ENCODE results near the gene CHST8. TPM values are rescaled to one million over a fixed set of nuclear protein-coding genes. Genes with fewer than 3 reads are reported as not detected.

The CHST8 gene
- total and polyA plus RNA-seq, 2 experiments from 2014 or later, result 9.3 to 38.2 TPM

GRCh38 chr19:33813391-33814101 lies 191.8 kb downstream of the CHST8 start (continued):
- TF ChIP-seq ZNF462 (CRISPR knock-in tag; IDR thresholded peaks at IDR 0.05), result no peak
- no peak for TF ChIP-seq EZH2 (IDR thresholded peaks at IDR 0.05; ENCODE audit: low read depth, unreplicated experiment)
- no peak for TF ChIP-seq JUNB (IDR thresholded peaks at IDR 0.05; ENCODE audit: unreplicated experiment)
- TF ChIP-seq STAT1 (IDR thresholded peaks at IDR 0.05; ENCODE audit: unreplicated experiment), result no peak
- no peak for TF ChIP-seq POLR2AphosphoS5 (IDR thresholded peaks at IDR 0.05; ENCODE audit: low read depth)

GRCh38 chr19:33814181-33815165 lies 192.7 kb downstream of the CHST8 start:
- Histone ChIP-seq H3K4me2 (no peak overlapping the region), H3F3A (replicated peaks; ENCODE audit: low read depth) (no peaks in the 10 kb centered on the region), H3K27me3 (ENCODE audit: insufficient read depth) (no peaks in the 10 kb centered on the region), H3K4me1 (ENCODE audit: insufficient read depth) (peaks cover 4% of the 10 kb centered on the region; the same call in 1 of the 2 replicates), H3K79me2 (replicated peaks; ENCODE audit: insufficient read depth) (no peaks in the 10 kb centered on the region), H4K20me1 (replicated peaks; ENCODE audit: insufficient read depth) (no peaks in the 10 kb centered on the region; the same call in 1 of the 2 replicates), H3K9me2 (ENCODE audit: insufficient read depth) (no peaks in the 10 kb centered on the region), H3K4me3 (no peak overlapping the region), H3K36me3 (ENCODE audit: insufficient read depth) (no peaks in the 10 kb centered on the region; the same call in 1 of the 2 replicates), H2AFZ (no peak overlapping the region), H3K27ac (ENCODE audit: low read depth) (no peak overlapping the region)
- H3K9me3 Mint-ChIP-seq, result no peaks in the 10 kb centered on the region
- peaks cover 11% of the 10 kb centered on the region for H3K27me3 Mint-ChIP-seq (ENCODE audit: insufficient read depth, low read depth, poor library complexity)
- no peak overlapping the region for H3K27ac Mint-ChIP-seq
- H3K4me1 Mint-ChIP-seq, result peaks cover 9% of the 10 kb centered on the region
- no peak for ATAC-seq
- H3K4me3 Mint-ChIP-seq, result no peak overlapping the region
- peaks cover 33% of the 10 kb centered on the region; the same call in 2 of the 3 replicates for H3K36me3 Mint-ChIP-seq (ENCODE audit: low read depth)
- no peak for DNase-seq (ENCODE audit: low spot score)
- TF ChIP-seq STAT1 (IDR thresholded peaks at IDR 0.05; ENCODE audit: unreplicated experiment) (no peak), NANOG (IDR thresholded peaks at IDR 0.05; ENCODE audit: borderline replicate concordance) (no peak), JUNB (IDR thresholded peaks at IDR 0.05; ENCODE audit: unreplicated experiment) (no peak), REST (IDR thresholded peaks at IDR 0.05; ENCODE audit: unreplicated experiment) (no peak), EZH2 (IDR thresholded peaks at IDR 0.05; ENCODE audit: low read depth, unreplicated experiment) (no peak), ZNF114 (CRISPR knock-in tag; IDR thresholded peaks at IDR 0.05) (no peak), POLR2AphosphoS5 (IDR thresholded peaks at IDR 0.05; ENCODE audit: low read depth) (no peak), CTCF (conservative IDR thresholded peaks at IDR 0.05; ENCODE audit: low read depth in 2 of 2) (no peak; a peak in 1 of 4 replicates)

All from GM23338 (cell line).